HepG2 (cell line): Measurements from ENCODE around the gene LMCD1.

ENCODE experiments used
- ATF1 ChIP-seq: IDR thresholded peaks from 2 replicates; pipeline ENCODE4 v1.6.1; 2016; ENCODE audit warnings: mild to moderate bottlenecking, control low read depth
- EZH2 ChIP-seq: conservative IDR thresholded peaks from 2 replicates; pipeline ENCODE4 v1.6.1; 2012; ENCODE audit warnings: mild to moderate bottlenecking, low read depth, low read length, moderate library complexity
- GPBP1L1 ChIP-seq: sonication (generic); formaldehyde crosslinking; IDR thresholded peaks from 2 replicates; pipeline ENCODE4 v1.5.0; 2020; ENCODE audit warnings: mild to moderate bottlenecking, missing genetic modification reagents
- MEIS2 ChIP-seq: sonication (generic); formaldehyde crosslinking; IDR thresholded peaks from 2 replicates; pipeline ENCODE4 v1.9.0; 2021; ENCODE audit warnings: mild to moderate bottlenecking, missing genetic modification reagents
- SKI ChIP-seq: fragments of 450-650 bp; IDR thresholded peaks from one replicate; pipeline ENCODE4 v1.6.1; 2018; ENCODE audit warnings: mild to moderate bottlenecking; ENCODE audit not compliant: partially characterized antibody
- SMAD3 ChIP-seq: sonication (generic); formaldehyde crosslinking; IDR thresholded peaks from 2 replicates; pipeline ENCODE4 v1.4.0; 2020; ENCODE audit warnings: missing genetic modification reagents
- SRF ChIP-seq: IDR thresholded peaks from 2 replicates; pipeline ENCODE4 v1.6.1; 2011; ENCODE audit warnings: mild to moderate bottlenecking, low read depth, low read length, moderate library complexity
- XRCC5 ChIP-seq: fragments of 200-400 bp; formaldehyde crosslinking; optimal IDR thresholded peaks from 2 replicates; pipeline ENCODE3; 2017; ENCODE audit warnings: mild to moderate bottlenecking, low read length
- ZNF274 ChIP-seq: sonication (generic); formaldehyde crosslinking; IDR thresholded peaks from 2 replicates; pipeline ENCODE4 v1.5.1; 2020; ENCODE audit warnings: mild to moderate bottlenecking, missing genetic modification reagents

GRCh38 chr3:8512234-8512633 lies 10.6 kb downstream of the LMCD1 start:
- TF ChIP-seq ZNF274 (CRISPR knock-in tag): no peak
- no peak for TF ChIP-seq SMAD3 (CRISPR knock-in tag)
- TF ChIP-seq SKI: no peak
- TF ChIP-seq MEIS2 (CRISPR knock-in tag): no peak
- TF ChIP-seq XRCC5: no peak
- TF ChIP-seq SRF: no peak
- TF ChIP-seq ATF1 (CRISPR knock-in tag): no peak
- TF ChIP-seq GPBP1L1 (CRISPR knock-in tag): no peak
- no peak for TF ChIP-seq EZH2
